Astrocyte (in vitro differentiated cells and primary cell): Measurements from ENCODE around the gene FCRLB. TPM values are rescaled to one million over a fixed set of nuclear protein-coding genes. Genes with fewer than 3 reads are reported as not detected.
"Not testable (repeated sequence)": the region's sequence is repeated elsewhere in the genome, so short reads cannot be mapped to it uniquely, and the experiment has no call there.

ENCODE experiments used
- DNase-seq: peaks from one replicate; pipeline ENCODE4 v3.0.0-alpha.2; 2010; ENCODE audit warnings: low read depth
- FAIRE-seq: peaks from 2 replicates; lab custom pipeline; 2011; peaks lifted over from hg19 to GRCh38; lab: Jason Lieb, UNC
- H2AFZ ChIP-seq: 2 replicates; pipeline ENCODE4 v1.6.0; 2012; ENCODE audit warnings: low read depth, low read length, inconsistent platforms
- H3K27ac ChIP-seq: 2 replicates; pipeline ENCODE4 v1.5.1; 2011; ENCODE audit warnings: low read depth, low read length, inconsistent platforms
- H3K27me3 ChIP-seq: 2 replicates; pipeline ENCODE4 v1.6.0; 2011; ENCODE audit warnings: low read length, inconsistent platforms; ENCODE audit not compliant: insufficient read depth
- H3K36me3 ChIP-seq: 2 replicates; pipeline ENCODE4 v1.5.1; 2011; ENCODE audit warnings: low read length, inconsistent platforms; ENCODE audit not compliant: insufficient read depth
- H3K4me1 ChIP-seq: 2 replicates; pipeline ENCODE4 v1.5.1; 2011; ENCODE audit warnings: low read length, inconsistent platforms; ENCODE audit not compliant: insufficient read depth
- H3K4me2 ChIP-seq: 2 replicates; pipeline ENCODE4 v1.6.0; 2012; ENCODE audit warnings: low read length, inconsistent platforms
- H3K4me3 ChIP-seq: 2 replicates; pipeline ENCODE4 v1.5.1; 2011; ENCODE audit warnings: low read depth, mild to moderate bottlenecking, low read length, inconsistent platforms; ENCODE audit not compliant: insufficient read depth
- H3K79me2 ChIP-seq: 2 replicates; pipeline ENCODE4 v1.6.0; 2012; ENCODE audit warnings: mild to moderate bottlenecking, low read length, inconsistent platforms; ENCODE audit not compliant: insufficient read depth
- H3K9ac ChIP-seq: 2 replicates; pipeline ENCODE4 v1.6.0; 2012; ENCODE audit warnings: mild to moderate bottlenecking, low read length, inconsistent platforms
- H3K9me3 ChIP-seq: 2 replicates; pipeline ENCODE4 v1.5.1; 2012; ENCODE audit warnings: low read depth, mild to moderate bottlenecking, low read length, inconsistent platforms; ENCODE audit not compliant: insufficient read depth
- H4K20me1 ChIP-seq: 2 replicates; pipeline ENCODE4 v1.6.0; 2012; ENCODE audit warnings: low read length, inconsistent platforms; ENCODE audit not compliant: insufficient read depth
- H3K27ac Mint-ChIP-seq: one replicate; pipeline ENCODE4 v1.8.0; 2021; ENCODE audit warnings: mild to moderate bottlenecking, mixed read lengths; ENCODE audit not compliant: unreplicated experiment
- H3K27me3 Mint-ChIP-seq: one replicate; pipeline ENCODE4 v1.8.0; 2021; ENCODE audit warnings: low read depth, mixed read lengths; ENCODE audit not compliant: unreplicated experiment
- H3K36me3 Mint-ChIP-seq: one replicate; pipeline ENCODE4 v1.8.0; 2021; ENCODE audit warnings: low read depth, mixed read lengths; ENCODE audit not compliant: unreplicated experiment
- H3K4me1 Mint-ChIP-seq: one replicate; pipeline ENCODE4 v1.8.0; 2021; ENCODE audit warnings: low read depth, mixed read lengths; ENCODE audit not compliant: unreplicated experiment
- H3K4me3 Mint-ChIP-seq: one replicate; pipeline ENCODE4 v1.8.0; 2021; ENCODE audit warnings: mild to moderate bottlenecking, moderate library complexity, mixed read lengths; ENCODE audit not compliant: unreplicated experiment
- H3K9me3 Mint-ChIP-seq: one replicate; pipeline ENCODE4 v1.8.0; 2021; ENCODE audit warnings: mild to moderate bottlenecking, mixed read lengths; ENCODE audit not compliant: unreplicated experiment
- EZH2 ChIP-seq: IDR thresholded peaks from 2 replicates; pipeline ENCODE4 v1.6.1; 2012; ENCODE audit warnings: mild to moderate bottlenecking, low read length, inconsistent platforms; ENCODE audit not compliant: insufficient read depth
- total RNA-seq: library from RNA; stranded (reverse); gene quantifications from 2 replicates; pipeline ENCODE4 v1.2.1, GENCODE V29; 2021
- TF ChIP-seq, protein P1 (sequence below): IDR thresholded peaks from 2 replicates; pipeline ENCODE4 v1.5.1; 2011; ENCODE audit warnings: low read depth, mild to moderate bottlenecking, inconsistent platforms, low read length, moderate library complexity; ENCODE audit not compliant: insufficient read depth

FCRLB gene
- total RNA-seq, 1 donor from 2014 or later: 0.79 TPM

DNA sequence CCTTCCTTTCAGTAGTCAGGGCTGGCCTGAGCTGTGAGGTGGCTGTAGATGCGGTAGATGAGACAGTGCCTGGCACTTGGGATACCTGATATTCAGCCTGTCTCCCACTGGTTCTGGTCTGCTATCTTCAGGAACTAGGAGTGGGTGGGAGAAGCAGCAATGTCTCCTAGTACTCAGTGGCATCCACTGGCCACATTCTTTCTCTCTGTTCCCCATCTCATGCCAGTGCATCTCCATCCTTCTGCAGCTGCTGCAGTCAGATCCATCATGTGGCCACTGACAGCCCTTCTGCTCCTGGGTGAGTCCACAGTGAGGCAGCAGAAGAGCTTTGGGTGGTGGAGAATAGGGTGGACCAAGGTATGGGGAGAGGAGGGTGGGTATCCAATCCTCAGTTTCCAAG is 1.1 kb downstream of the FCRLB start:
- H2AFZ ChIP-seq: no peak overlapping the region
- no peak overlapping the region for H3K4me3 Mint-ChIP-seq
- peaks cover 24% of the 10 kb centered on the region for H3K4me1 ChIP-seq
- peaks cover 21% of the 10 kb centered on the region for H3K27me3 Mint-ChIP-seq
- H4K20me1 ChIP-seq: no peaks in the 10 kb centered on the region
- no peaks in the 10 kb centered on the region for H3K27me3 ChIP-seq
- no peak overlapping the region for H3K4me3 ChIP-seq
- H3K9me3 Mint-ChIP-seq: no peaks in the 10 kb centered on the region
- H3K27ac Mint-ChIP-seq: no peak overlapping the region
- no peak overlapping the region for H3K9ac ChIP-seq
- no peaks in the 10 kb centered on the region for H3K79me2 ChIP-seq
- H3K4me2 ChIP-seq: peak overlapping the region; percentile 65
- no peaks in the 10 kb centered on the region for H3K9me3 ChIP-seq
- no peaks in the 10 kb centered on the region for H3K36me3 ChIP-seq
- no peak for DNase-seq
- no peak for TF ChIP-seq EZH2
- H3K27ac ChIP-seq: peak overlapping the region; percentile 62
- no peaks in the 10 kb centered on the region for H3K36me3 Mint-ChIP-seq
- no peak for FAIRE-seq
- H3K4me1 Mint-ChIP-seq: peaks cover 19% of the 10 kb centered on the region

DNA sequence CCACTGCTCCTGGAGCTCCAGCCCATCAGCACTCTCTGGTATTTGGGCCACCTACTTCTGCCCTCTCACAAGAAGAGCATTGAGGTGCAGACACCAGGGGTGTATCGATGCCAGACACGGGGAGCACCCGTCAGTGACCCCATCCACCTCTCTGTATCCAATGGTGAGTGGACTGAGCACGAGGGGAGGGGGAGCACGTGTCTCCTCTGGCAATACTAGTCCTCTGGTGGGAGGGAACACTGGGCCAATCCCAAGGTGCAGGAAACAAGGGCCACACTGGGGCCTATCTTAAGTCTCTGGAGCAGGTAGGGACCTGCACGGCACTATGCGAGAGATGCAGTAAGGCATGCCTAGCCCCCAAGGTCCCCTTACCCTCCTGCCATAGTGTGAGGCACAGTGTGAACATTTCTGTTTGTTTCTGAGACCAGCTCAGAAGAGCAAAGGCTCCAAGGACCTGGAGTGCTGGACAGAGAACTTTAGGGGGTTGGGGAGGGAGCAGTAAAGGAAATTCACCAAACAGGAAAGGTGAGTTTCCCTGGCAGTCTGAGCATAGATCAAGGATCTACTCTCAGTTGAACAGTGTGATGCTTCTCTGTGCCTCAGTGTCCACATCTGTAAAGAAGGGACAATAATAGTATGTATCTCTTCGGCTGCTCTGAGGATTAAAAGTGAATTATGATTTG is 2.3 kb downstream of the FCRLB start:
- DNase-seq (no peak), FAIRE-seq (no peak)
- Histone ChIP-seq H3K27me3 (no peaks in the 10 kb centered on the region), H3K4me2 (no peak overlapping the region), H3K4me3 (no peak overlapping the region), H4K20me1 (no peaks in the 10 kb centered on the region), H3K27ac (no peak overlapping the region), H3K9ac (no peak overlapping the region), H3K4me1 (peaks cover 30% of the 10 kb centered on the region), H2AFZ (no peak overlapping the region), H3K36me3 (no peaks in the 10 kb centered on the region), H3K79me2 (no peaks in the 10 kb centered on the region), H3K9me3 (no peaks in the 10 kb centered on the region)
- no peak overlapping the region for H3K27ac Mint-ChIP-seq
- no peak overlapping the region for H3K4me3 Mint-ChIP-seq
- peaks cover 25% of the 10 kb centered on the region for H3K4me1 Mint-ChIP-seq
- H3K36me3 Mint-ChIP-seq: no peaks in the 10 kb centered on the region
- peaks cover 16% of the 10 kb centered on the region for H3K27me3 Mint-ChIP-seq
- TF ChIP-seq EZH2: no peak
- TF ChIP-seq, protein P1, sequence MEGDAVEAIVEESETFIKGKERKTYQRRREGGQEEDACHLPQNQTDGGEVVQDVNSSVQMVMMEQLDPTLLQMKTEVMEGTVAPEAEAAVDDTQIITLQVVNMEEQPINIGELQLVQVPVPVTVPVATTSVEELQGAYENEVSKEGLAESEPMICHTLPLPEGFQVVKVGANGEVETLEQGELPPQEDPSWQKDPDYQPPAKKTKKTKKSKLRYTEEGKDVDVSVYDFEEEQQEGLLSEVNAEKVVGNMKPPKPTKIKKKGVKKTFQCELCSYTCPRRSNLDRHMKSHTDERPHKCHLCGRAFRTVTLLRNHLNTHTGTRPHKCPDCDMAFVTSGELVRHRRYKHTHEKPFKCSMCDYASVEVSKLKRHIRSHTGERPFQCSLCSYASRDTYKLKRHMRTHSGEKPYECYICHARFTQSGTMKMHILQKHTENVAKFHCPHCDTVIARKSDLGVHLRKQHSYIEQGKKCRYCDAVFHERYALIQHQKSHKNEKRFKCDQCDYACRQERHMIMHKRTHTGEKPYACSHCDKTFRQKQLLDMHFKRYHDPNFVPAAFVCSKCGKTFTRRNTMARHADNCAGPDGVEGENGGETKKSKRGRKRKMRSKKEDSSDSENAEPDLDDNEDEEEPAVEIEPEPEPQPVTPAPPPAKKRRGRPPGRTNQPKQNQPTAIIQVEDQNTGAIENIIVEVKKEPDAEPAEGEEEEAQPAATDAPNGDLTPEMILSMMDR: no peak
- no peaks in the 10 kb centered on the region for H3K9me3 Mint-ChIP-seq

DNA sequence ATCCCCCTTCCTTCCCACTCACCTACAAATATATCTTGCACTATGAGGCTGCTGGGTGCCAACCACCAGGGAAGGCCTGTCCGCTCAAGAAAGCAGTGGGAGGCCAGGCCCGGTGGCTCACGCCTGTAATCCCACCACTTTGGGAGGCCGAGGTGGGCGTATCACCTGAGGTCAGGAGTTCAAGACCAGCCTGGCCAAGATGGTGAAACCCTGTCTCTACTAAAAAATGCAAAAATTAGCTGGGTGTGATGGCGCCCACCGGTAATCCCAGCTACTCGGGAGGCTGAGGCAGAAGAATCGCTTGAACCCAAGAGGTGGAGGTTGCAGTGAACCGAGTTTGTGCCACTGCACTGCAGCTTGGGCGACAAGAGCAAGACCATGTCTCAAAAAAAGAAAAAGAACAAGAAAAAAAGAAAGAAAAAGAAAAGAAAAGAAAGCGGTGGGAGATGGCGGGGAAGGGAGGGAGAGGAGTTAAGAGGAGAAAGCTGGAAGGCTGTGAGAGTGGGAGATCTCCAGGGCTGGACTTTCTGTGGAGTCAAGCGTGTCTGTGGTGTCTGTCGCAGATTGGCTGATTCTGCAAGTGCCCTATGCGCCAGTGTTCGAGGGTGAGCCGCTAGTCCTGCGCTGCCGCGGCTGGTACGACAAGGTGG is 4.0 kb downstream of the FCRLB start:
- not testable (repeated sequence) for H3K36me3 ChIP-seq, H3K79me2 ChIP-seq, H3K27me3 ChIP-seq, H3K9me3 Mint-ChIP-seq, FAIRE-seq, H4K20me1 ChIP-seq, DNase-seq, H3K36me3 Mint-ChIP-seq, H3K9me3 ChIP-seq
- Histone ChIP-seq H3K4me3 (peak overlapping the region; percentile 68), H3K27ac (peak overlapping the region; percentile 82), H3K4me1 (peaks cover 33% of the 10 kb centered on the region), H3K9ac (peak overlapping the region; percentile 93), H3K4me2 (peak overlapping the region; percentile 88), H2AFZ (peak overlapping the region; percentile 79)
- Mint-ChIP-seq H3K4me1 (peaks cover 33% of the 10 kb centered on the region), H3K27me3 (peaks cover 12% of the 10 kb centered on the region), H3K4me3 (peak overlapping the region; percentile 89), H3K27ac (peak overlapping the region; percentile 81)
